SK-N-SH (cell line): ENCODE data around the gene C1orf52. TPM values are rescaled to one million over a fixed set of nuclear protein-coding genes. Genes with fewer than 3 reads are reported as not detected.

Source experiments
- CTCF ChIA-PET: fragments of 300-600, 350-600 bp; formaldehyde crosslinking; extraction: SDS; loops from one replicate; lab custom pipeline; 2021; lab: Yijun Ruan, JAX
- POLR2A ChIA-PET: fragments of 350-600 bp; sonication (Branson Sonifier 250); formaldehyde crosslinking; extraction: SDS; loops from one replicate; lab custom pipeline; 2020; ENCODE audit warnings: antibody characterized with exemption, inconsistent platforms; lab: Yijun Ruan, JAX
- DNase-seq: peaks from one replicate; pipeline ENCODE4 v3.0.0; 2012
- H2AFZ ChIP-seq: fragments of 200-600 bp; sonication (generic); 2 replicates; pipeline ENCODE4 v1.8.1; 2016; ENCODE audit warnings: antibody characterized with exemption, mild to moderate bottlenecking, low read depth
- H3F3A ChIP-seq: fragments of 200-600 bp; sonication (generic); replicated peaks from 2 replicates; pipeline ENCODE3; 2016; ENCODE audit warnings: antibody characterized with exemption, mild to moderate bottlenecking; ENCODE audit not compliant: insufficient read depth
- H3K27ac ChIP-seq, 2 experiments: fragments of 200-500 bp in 1 of 2; fragments of 200-600 bp in 1 of 2; sonication (Bioruptor generic) in 1 of 2; sonication (generic), shearing (Covaris generic) in 1 of 2; 2 replicates each; pipeline versions ENCODE4 v1.5.1 to v1.6.1; 2014 to 2016; ENCODE audit warnings: low read depth in 2 of 2, inconsistent platforms in 1 of 2, low read length in 1 of 2, mild to moderate bottlenecking in 1 of 2, mixed read lengths in 1 of 2
- H3K27me3 ChIP-seq: fragments of 200-600 bp; sonication (generic), shearing (Covaris generic); 2 replicates; pipeline ENCODE4 v1.6.1; 2016; ENCODE audit warnings: mixed run types; ENCODE audit not compliant: insufficient read depth
- H3K36me3 ChIP-seq, 2 experiments: fragments of 200-500 bp in 1 of 2; fragments of 200-600 bp in 1 of 2; sonication (Bioruptor generic) in 1 of 2; sonication (generic) in 1 of 2; replicated peaks in 1 of 2; 2 replicates each; pipeline versions ENCODE3 to v1.5.1; 2014 to 2016; ENCODE audit warnings: low read length in 1 of 2, mild to moderate bottlenecking in 1 of 2; ENCODE audit not compliant: insufficient read depth in 2 of 2, control insufficient read depth in 1 of 2
- H3K4me1 ChIP-seq, 2 experiments: fragments of 200-500 bp in 1 of 2; fragments of 200-600 bp in 1 of 2; sonication (Bioruptor generic) in 1 of 2; sonication (generic), shearing (Covaris generic) in 1 of 2; 2 replicates each; pipeline versions ENCODE4 v1.5.1 to v1.6.1; 2014 to 2016; ENCODE audit warnings: low read depth in 1 of 2, low read length in 1 of 2, mixed run types in 1 of 2; ENCODE audit not compliant: insufficient read depth in 2 of 2, control insufficient read depth in 1 of 2
- H3K4me2 ChIP-seq: fragments of 200-600 bp; sonication (generic), shearing (Covaris generic); 2 replicates; pipeline ENCODE4 v1.6.1; 2017; ENCODE audit warnings: mixed run types
- H3K4me3 ChIP-seq, 2 experiments: fragments of 200-500 bp in 1 of 2; fragments of 200-600 bp in 1 of 2; sonication (Bioruptor generic) in 1 of 2; sonication (generic), shearing (Covaris generic) in 1 of 2; 2 replicates each; pipeline versions ENCODE4 v1.5.1 to v1.8.1; 2014 to 2016; ENCODE audit warnings: low read depth in 2 of 2, inconsistent platforms in 1 of 2, low read length in 1 of 2, mild to moderate bottlenecking in 1 of 2, mixed read lengths in 1 of 2, moderate library complexity in 1 of 2
- H3K79me2 ChIP-seq: fragments of 200-600 bp; sonication (generic); 2 replicates; pipeline ENCODE4 v1.8.1; 2017; ENCODE audit warnings: mild to moderate bottlenecking; ENCODE audit not compliant: insufficient read depth
- H3K9ac ChIP-seq: fragments of 200-600 bp; sonication (generic); 2 replicates; pipeline ENCODE4 v1.6.1; 2017; ENCODE audit warnings: mixed run types
- H3K9me2 ChIP-seq: fragments of 200-600 bp; sonication (generic); 2 replicates; pipeline ENCODE4 v1.6.1; 2017; ENCODE audit warnings: mixed run types
- H3K9me3 ChIP-seq: fragments of 200-600 bp; sonication (generic); 2 replicates; pipeline ENCODE4 v1.6.1; 2017; ENCODE audit warnings: mixed run types, mild to moderate bottlenecking, moderate library complexity
- H4K20me1 ChIP-seq: fragments of 200-600 bp; sonication (generic); 2 replicates; pipeline ENCODE4 v1.6.1; 2017; ENCODE audit warnings: mild to moderate bottlenecking, mixed run types; ENCODE audit not compliant: insufficient read depth
- CTCF ChIP-seq: fragments of 200-600 bp; sonication (generic); IDR thresholded peaks from 2 replicates; pipeline ENCODE4 v1.6.1; 2017; ENCODE audit warnings: antibody characterized with exemption, mild to moderate bottlenecking, moderate library complexity
- EZH2phosphoT487 ChIP-seq: fragments of 200-600 bp; sonication (generic); IDR thresholded peaks from 2 replicates; pipeline ENCODE4 v1.6.1; 2017; ENCODE audit warnings: low read depth, mixed run types, mild to moderate bottlenecking, antibody characterized with exemption, moderate library complexity, borderline replicate concordance
- FOSL2 ChIP-seq: IDR thresholded peaks from 2 replicates; pipeline ENCODE4 v1.4.0; 2012; ENCODE audit warnings: low read depth, mild to moderate bottlenecking, moderate library complexity, borderline replicate concordance
- FOXJ3 ChIP-seq: sonication (generic); formaldehyde crosslinking; IDR thresholded peaks from 2 replicates; pipeline ENCODE4 v1.5.1; 2020; ENCODE audit warnings: mild to moderate bottlenecking, missing genetic modification reagents
- GABPA ChIP-seq: IDR thresholded peaks from 2 replicates; pipeline ENCODE4 v1.4.0; 2012; ENCODE audit warnings: low read depth, mild to moderate bottlenecking
- IRF3 ChIP-seq: fragments of 150-350 bp; IDR thresholded peaks from 2 replicates; pipeline ENCODE4 v1.6.1; 2016; ENCODE audit warnings: mild to moderate bottlenecking, low read depth, low read length
- JUND ChIP-seq: IDR thresholded peaks from 2 replicates; pipeline ENCODE4 v1.4.0; 2012
- MXI1 ChIP-seq: IDR thresholded peaks from 2 replicates; pipeline ENCODE4 v1.6.1; 2012; ENCODE audit warnings: mild to moderate bottlenecking, low read depth, low read length, improper control_type of control experiment
- NFIC ChIP-seq: IDR thresholded peaks from 2 replicates; pipeline ENCODE4 v1.4.0; 2012; ENCODE audit warnings: borderline replicate concordance
- NRF1 ChIP-seq: IDR thresholded peaks from 2 replicates; pipeline ENCODE4 v1.6.1; 2012; ENCODE audit warnings: low read depth, mild to moderate bottlenecking, low read length
- PBX3 ChIP-seq: IDR thresholded peaks from 2 replicates; pipeline ENCODE4; 2012
- RAD21 ChIP-seq: IDR thresholded peaks from 2 replicates; pipeline ENCODE4 v1.6.1; 2012; ENCODE audit warnings: mild to moderate bottlenecking, low read length
- RCOR1 ChIP-seq: fragments of 150-350 bp; IDR thresholded peaks from 2 replicates; pipeline ENCODE4 v1.6.1; 2017; ENCODE audit warnings: antibody characterized with exemption, low read length
- RFX5 ChIP-seq: IDR thresholded peaks from 2 replicates; pipeline ENCODE4 v1.6.1; 2012; ENCODE audit warnings: mild to moderate bottlenecking, improper control_type of control experiment, low read length
- RXRA ChIP-seq: IDR thresholded peaks from 2 replicates; pipeline ENCODE4 v1.4.0; 2012; ENCODE audit warnings: low read depth, mild to moderate bottlenecking, borderline replicate concordance
- SMC3 ChIP-seq: IDR thresholded peaks from 2 replicates; pipeline ENCODE4 v1.6.1; 2012; ENCODE audit warnings: low read depth, low read length, improper control_type of control experiment
- TAF1 ChIP-seq: IDR thresholded peaks from 2 replicates; pipeline ENCODE4 v1.6.1; 2012; ENCODE audit warnings: low read depth, mild to moderate bottlenecking, low read length, moderate library complexity, borderline replicate concordance
- YY1 ChIP-seq: IDR thresholded peaks from 2 replicates; pipeline ENCODE4 v1.4.0; 2012; ENCODE audit warnings: low read depth, mild to moderate bottlenecking
- WGBS: methylation state at CpG from one replicate; pipeline ENCODE4 v1.1.6; 2017; ENCODE audit warnings: low lambda C conversion rate; 5-methylcytosine and 5-hydroxymethylcytosine counted together
- polyA plus RNA-seq, 3 experiments: library from polyadenylated mRNA; depleted of rRNA; stranded (reverse); fragments of >200 nt; gene quantifications; 2 replicates each; pipeline ENCODE4 v1.2.3, GENCODE V29; 2012
- TF ChIP-seq, protein P1 (sequence below): fragments of 150-350 bp; IDR thresholded peaks from 2 replicates; pipeline ENCODE4 v1.6.1; 2017; ENCODE audit warnings: antibody characterized with exemption, low read length, low read depth, borderline replicate concordance
- TF ChIP-seq, protein P2 (sequence below): IDR thresholded peaks from 2 replicates; pipeline ENCODE4 v1.6.1; 2012; ENCODE audit warnings: mild to moderate bottlenecking, low read depth, low read length, moderate library complexity

Gene C1orf52
- polyA plus RNA-seq, 1 of the 3 experiments (the other 2 are of a cell fraction): 23.4 TPM

DNA sequence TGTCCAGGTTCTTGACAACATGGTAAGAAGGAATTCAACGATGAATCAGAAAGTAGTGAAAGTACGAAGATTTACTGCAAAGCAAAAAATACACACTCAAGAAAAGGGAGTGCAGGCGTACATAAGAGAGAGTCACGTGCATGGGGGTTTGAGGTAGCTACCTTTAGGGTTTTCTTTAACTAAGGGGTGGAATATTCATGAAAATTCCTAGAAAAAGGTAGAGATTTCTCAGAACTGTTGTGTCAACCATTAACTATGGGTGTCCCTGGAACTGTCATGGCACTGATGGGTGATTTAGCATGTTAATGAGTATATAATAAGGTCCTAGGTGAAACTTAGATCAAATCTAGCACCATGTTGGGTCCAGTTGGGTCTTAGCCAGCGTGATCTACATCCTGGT, 36.1 kb downstream of the C1orf52 start:
- no peaks in the 10 kb centered on the region for H3K36me3 ChIP-seq
- H3K4me1 ChIP-seq: no peaks in the 10 kb centered on the region
- WGBS: 14% methylated on average over 5 of the region's 5 CpGs
- no peaks in the 10 kb centered on the region for H4K20me1 ChIP-seq
- CTCF ChIA-PET: interaction anchor here (0.9 kb wide), 1 partner anchor 32 kb away, joined by 3 read pairs; no protein-coding TSS in a partner anchor
- H3K9me3 ChIP-seq: no peaks in the 10 kb centered on the region
- no peaks in the 10 kb centered on the region for H3K9me2 ChIP-seq
- H2AFZ ChIP-seq: no peak overlapping the region
- no peak overlapping the region for H3K27ac ChIP-seq
- no peak for TF ChIP-seq TAF1
- no peak for TF ChIP-seq SMC3
- TF ChIP-seq NFIC: no peak
- no peak for TF ChIP-seq GABPA
- no peak for TF ChIP-seq JUND
- no peak for TF ChIP-seq YY1
- no peak for TF ChIP-seq RCOR1
- no peak for TF ChIP-seq EZH2phosphoT487
- TF ChIP-seq FOXJ3: no peak
- TF ChIP-seq NRF1: no peak
- TF ChIP-seq, protein P1, sequence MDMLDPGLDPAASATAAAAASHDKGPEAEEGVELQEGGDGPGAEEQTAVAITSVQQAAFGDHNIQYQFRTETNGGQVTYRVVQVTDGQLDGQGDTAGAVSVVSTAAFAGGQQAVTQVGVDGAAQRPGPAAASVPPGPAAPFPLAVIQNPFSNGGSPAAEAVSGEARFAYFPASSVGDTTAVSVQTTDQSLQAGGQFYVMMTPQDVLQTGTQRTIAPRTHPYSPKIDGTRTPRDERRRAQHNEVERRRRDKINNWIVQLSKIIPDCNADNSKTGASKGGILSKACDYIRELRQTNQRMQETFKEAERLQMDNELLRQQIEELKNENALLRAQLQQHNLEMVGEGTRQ: no peak
- no peak for TF ChIP-seq CTCF
- TF ChIP-seq RFX5: no peak
- TF ChIP-seq FOSL2: no peak
- no peak for TF ChIP-seq MXI1
- TF ChIP-seq RXRA: no peak
- no peak for TF ChIP-seq IRF3
- no peak for TF ChIP-seq PBX3
- no peak for TF ChIP-seq RAD21
- TF ChIP-seq, protein P2, sequence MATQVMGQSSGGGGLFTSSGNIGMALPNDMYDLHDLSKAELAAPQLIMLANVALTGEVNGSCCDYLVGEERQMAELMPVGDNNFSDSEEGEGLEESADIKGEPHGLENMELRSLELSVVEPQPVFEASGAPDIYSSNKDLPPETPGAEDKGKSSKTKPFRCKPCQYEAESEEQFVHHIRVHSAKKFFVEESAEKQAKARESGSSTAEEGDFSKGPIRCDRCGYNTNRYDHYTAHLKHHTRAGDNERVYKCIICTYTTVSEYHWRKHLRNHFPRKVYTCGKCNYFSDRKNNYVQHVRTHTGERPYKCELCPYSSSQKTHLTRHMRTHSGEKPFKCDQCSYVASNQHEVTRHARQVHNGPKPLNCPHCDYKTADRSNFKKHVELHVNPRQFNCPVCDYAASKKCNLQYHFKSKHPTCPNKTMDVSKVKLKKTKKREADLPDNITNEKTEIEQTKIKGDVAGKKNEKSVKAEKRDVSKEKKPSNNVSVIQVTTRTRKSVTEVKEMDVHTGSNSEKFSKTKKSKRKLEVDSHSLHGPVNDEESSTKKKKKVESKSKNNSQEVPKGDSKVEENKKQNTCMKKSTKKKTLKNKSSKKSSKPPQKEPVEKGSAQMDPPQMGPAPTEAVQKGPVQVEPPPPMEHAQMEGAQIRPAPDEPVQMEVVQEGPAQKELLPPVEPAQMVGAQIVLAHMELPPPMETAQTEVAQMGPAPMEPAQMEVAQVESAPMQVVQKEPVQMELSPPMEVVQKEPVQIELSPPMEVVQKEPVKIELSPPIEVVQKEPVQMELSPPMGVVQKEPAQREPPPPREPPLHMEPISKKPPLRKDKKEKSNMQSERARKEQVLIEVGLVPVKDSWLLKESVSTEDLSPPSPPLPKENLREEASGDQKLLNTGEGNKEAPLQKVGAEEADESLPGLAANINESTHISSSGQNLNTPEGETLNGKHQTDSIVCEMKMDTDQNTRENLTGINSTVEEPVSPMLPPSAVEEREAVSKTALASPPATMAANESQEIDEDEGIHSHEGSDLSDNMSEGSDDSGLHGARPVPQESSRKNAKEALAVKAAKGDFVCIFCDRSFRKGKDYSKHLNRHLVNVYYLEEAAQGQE: no peak
- H3K4me2 ChIP-seq: no peak overlapping the region
- no peak overlapping the region for H3K4me3 ChIP-seq
- no peak for DNase-seq
- H3K79me2 ChIP-seq: no peaks in the 10 kb centered on the region
- no peak overlapping the region for H3K9ac ChIP-seq
- H3F3A ChIP-seq: peaks cover 4% of the 10 kb centered on the region
- peaks cover 48% of the 10 kb centered on the region for H3K27me3 ChIP-seq
- POLR2A ChIA-PET: no interaction called here
